HepG2 (cell line): ENCODE results near the gene PTPRCAP. TPM values are rescaled to one million over a fixed set of nuclear protein-coding genes. Genes with fewer than 3 reads are reported as not detected.

Experiments
- ATAC-seq: fragments of 200-7000 bp; cut with Tn5 transposase; 3 replicates; pipeline ENCODE4 v1.9.1; 2020; ENCODE audit warnings: mild to moderate bottlenecking, moderate library complexity
- BruUV-seq: library from RNA; stranded (reverse); fragments of 400-500 nt; replicated peaks from 2 replicates; lab custom pipeline; 2021; lab: Mats Ljungman, UMichigan
- CTCF ChIA-PET: fragments of 300-600 bp; formaldehyde crosslinking; extraction: SDS; loops from one replicate; lab custom pipeline; 2021; ENCODE audit warnings: low total read pairs, inconsistent platforms, low intra/inter-chr PET ratio; lab: Yijun Ruan, JAX
- POLR2A ChIA-PET: fragments of 350-600 bp; sonication (Branson Sonifier 250); formaldehyde crosslinking; loops from one replicate; lab custom pipeline; 2020; ENCODE audit warnings: antibody characterized with exemption, inconsistent platforms; lab: Yijun Ruan, JAX
- DNase-seq: peaks from one replicate; pipeline ENCODE4 v3.0.0-alpha.2; 2015; ENCODE audit warnings: low spot score
- FAIRE-seq: peaks from 3 replicates; lab custom pipeline; 2011; peaks lifted over from hg19 to GRCh38; lab: Jason Lieb, UNC
- H2AFZ ChIP-seq: one replicate; pipeline ENCODE4 v1.6.1; 2011; ENCODE audit warnings: low read length, inconsistent platforms
- H3K27ac ChIP-seq: fragments of 300-600 bp; 3 replicates; pipeline ENCODE4 v1.8.0; 2011; ENCODE audit warnings: mixed run types, mild to moderate bottlenecking, mixed read lengths, low read length, inconsistent platforms; ENCODE audit not compliant: insufficient read depth; ENCODE audit errors: extremely low read length
- H3K27me3 ChIP-seq, 2 experiments: fragments of 200-600 bp in 1 of 2; 2 replicates in 1 of 2; 3 replicates in 1 of 2; pipeline versions ENCODE4 v1.6.0 to v1.8.0; 2011; ENCODE audit warnings: low read length in 2 of 2, mild to moderate bottlenecking in 2 of 2, moderate library complexity in 2 of 2, inconsistent platforms in 1 of 2; ENCODE audit not compliant: insufficient read depth in 2 of 2, control insufficient read depth in 1 of 2
- H3K36me3 ChIP-seq, 2 experiments: fragments of 200-600 bp in 1 of 2; replicated peaks in 1 of 2; 2 replicates in 1 of 2; 3 replicates in 1 of 2; pipeline versions ENCODE4 v1.5.1 to v1.8.0; 2011; ENCODE audit warnings: low read length in 2 of 2, inconsistent platforms in 1 of 2; ENCODE audit not compliant: insufficient read depth in 2 of 2, control insufficient read depth in 1 of 2
- H3K4me1 ChIP-seq: 2 replicates; pipeline ENCODE4 v1.5.1; 2012; ENCODE audit warnings: low read length, inconsistent platforms; ENCODE audit not compliant: insufficient read depth
- H3K4me2 ChIP-seq: 2 replicates; pipeline ENCODE4 v1.6.0; 2011; ENCODE audit warnings: low read depth, low read length, inconsistent platforms
- H3K4me3 ChIP-seq, 3 experiments: fragments of 200-600 bp in 1 of 3; sonication (generic), shearing (Covaris generic) in 1 of 3; replicated peaks in 1 of 3; 2 replicates each; pipeline ENCODE4 v1.5.1; 2011 to 2016; ENCODE audit warnings: low read length in 3 of 3, inconsistent platforms in 2 of 3, low read depth in 2 of 3, mild to moderate bottlenecking in 2 of 3, control low read depth in 1 of 3, mixed read lengths in 1 of 3; ENCODE audit not compliant: insufficient read depth in 1 of 3
- H3K79me2 ChIP-seq: one replicate; pipeline ENCODE4 v1.6.1; 2011; ENCODE audit warnings: low read length, inconsistent platforms; ENCODE audit not compliant: insufficient read depth
- H3K9ac ChIP-seq: 2 replicates; pipeline ENCODE4 v1.6.0; 2011; ENCODE audit warnings: mild to moderate bottlenecking, low read depth, low read length, inconsistent platforms; ENCODE audit not compliant: insufficient read depth
- H3K9me3 ChIP-seq: 2 replicates; pipeline ENCODE4 v1.5.1; 2012; ENCODE audit warnings: mild to moderate bottlenecking, low read length
- H4K20me1 ChIP-seq: 2 replicates; pipeline ENCODE4 v1.6.0; 2011; ENCODE audit warnings: inconsistent platforms, mild to moderate bottlenecking, low read length, moderate library complexity; ENCODE audit not compliant: insufficient read depth
- FOXA1 ChIP-seq, 2 experiments: fragments of 450-650 bp in 1 of 2; sonication (generic) in 1 of 2; formaldehyde crosslinking in 1 of 2; IDR thresholded peaks; 2 replicates each; pipeline versions ENCODE4 v1.4.0 to v1.6.1; 2016 to 2020; ENCODE audit warnings: missing genetic modification reagents in 1 of 2
- IRF2 ChIP-seq: IDR thresholded peaks from 2 replicates; pipeline ENCODE4 v1.6.1; 2018; ENCODE audit warnings: missing genetic modification reagents, missing compliant biosample characterization
- MTF1 ChIP-seq: sonication (generic); formaldehyde crosslinking; IDR thresholded peaks from 2 replicates; pipeline ENCODE4 v1.5.0; 2020; ENCODE audit warnings: missing genetic modification reagents
- PHF5A ChIP-seq: IDR thresholded peaks from one replicate; pipeline ENCODE4 v1.6.1; 2018; ENCODE audit warnings: low read depth, missing genetic modification reagents; ENCODE audit not compliant: unreplicated experiment
- PLRG1 ChIP-seq: fragments of 450-650 bp; conservative IDR thresholded peaks from 2 replicates; pipeline ENCODE4 v1.6.1; 2016
- SIN3B ChIP-seq: fragments of 150-350 bp; IDR thresholded peaks from 2 replicates; pipeline ENCODE4 v1.6.1; 2014; ENCODE audit warnings: low read length
- SP4 ChIP-seq: sonication (generic); formaldehyde crosslinking; IDR thresholded peaks from 2 replicates; pipeline ENCODE4 v1.8.1; 2023; ENCODE audit warnings: mild to moderate bottlenecking, missing genetic modification reagents
- TGIF2 ChIP-seq: IDR thresholded peaks from 2 replicates; pipeline ENCODE4 v1.6.1; 2016; ENCODE audit warnings: control low read depth, missing compliant biosample characterization
- TRIM24 ChIP-seq: sonication (generic); formaldehyde crosslinking; IDR thresholded peaks from 2 replicates; pipeline ENCODE4 v1.8.0; 2022; ENCODE audit warnings: mild to moderate bottlenecking, missing genetic modification reagents
- ZBTB1 ChIP-seq: sonication (generic); formaldehyde crosslinking; IDR thresholded peaks from 2 replicates; pipeline ENCODE4 v1.4.0; 2020; ENCODE audit warnings: missing genetic modification reagents, borderline replicate concordance
- ZMYM3 ChIP-seq: sonication (generic); formaldehyde crosslinking; IDR thresholded peaks from 2 replicates; pipeline ENCODE4 v1.5.1; 2020; ENCODE audit warnings: mild to moderate bottlenecking, missing genetic modification reagents
- ZNF121 ChIP-seq: sonication (generic); formaldehyde crosslinking; IDR thresholded peaks from 2 replicates; pipeline ENCODE4 v1.5.0; 2020; ENCODE audit warnings: mild to moderate bottlenecking, missing genetic modification reagents
- ZNF136 ChIP-seq: sonication (generic); formaldehyde crosslinking; IDR thresholded peaks from 2 replicates; pipeline ENCODE4 v1.8.1; 2022; ENCODE audit warnings: low read depth, mild to moderate bottlenecking, moderate library complexity, missing genetic modification reagents
- ZNF350 ChIP-seq: sonication (generic); formaldehyde crosslinking; IDR thresholded peaks from 2 replicates; pipeline ENCODE4 v1.4.0; 2020; ENCODE audit warnings: mild to moderate bottlenecking, low read depth, missing genetic modification reagents, borderline replicate concordance
- WGBS: methylation state at CpG from one replicate; pipeline ENCODE4 v1.1.6; 2017; ENCODE audit warnings: low lambda C conversion rate; 5-methylcytosine and 5-hydroxymethylcytosine counted together
- in situ Hi-C: cut with HindIII; loops from 2 replicates; pipeline ENCODE4 v1.10.0; 2017; ENCODE audit warnings: low pct_unique_long_range_greater_than_20kb; ENCODE audit not compliant: extremely low pct_ligation_motif_present
- intact Hi-C: fragments of 100-400 bp; cut with micrococcal nuclease; formaldehyde crosslinking; loops from one replicate; pipeline ENCODE4 v1.10.0; 2022; ENCODE audit not compliant: unreplicated experiment
- polyA plus RNA-seq, 8 experiments: library from polyadenylated mRNA; depleted of rRNA in 3 of 8; stranded (reverse) in 7 of 8; unstranded in 1 of 8; fragments of >200 nt; fragmentation: Illumina TruSeq in 4 of 8; extraction: Trizol in 4 of 8; gene quantifications; 2 replicates each; pipeline versions ENCODE4 v1.2.1 to v1.2.3, GENCODE V29; 2011 to 2016; ENCODE audit warnings: low read depth in 4 of 8, missing spikeins in 1 of 8, mixed read lengths in 1 of 8; ENCODE audit not compliant: insufficient read depth in 1 of 8
- total RNA-seq, 5 experiments: library from RNA; depleted of rRNA; stranded (reverse); fragments of >200 nt; fragmentation: Illumina TruSeq; extraction: Trizol; gene quantifications; 2 replicates each; pipeline ENCODE4 v1.2.3, GENCODE V29; 2016; ENCODE audit warnings: low read depth in 1 of 5
- TF ChIP-seq, protein P1 (sequence below): sonication (generic); formaldehyde crosslinking; IDR thresholded peaks from 2 replicates; pipeline ENCODE4 v1.8.0; 2022; ENCODE audit warnings: mild to moderate bottlenecking, missing genetic modification reagents; ENCODE audit not compliant: insufficient replicate concordance
- TF ChIP-seq, protein P2 (sequence below): sonication (generic); formaldehyde crosslinking; IDR thresholded peaks from 2 replicates; pipeline ENCODE4 v1.5.0; 2020; ENCODE audit warnings: mild to moderate bottlenecking, missing genetic modification reagents
- TF ChIP-seq, protein P3 (sequence below): sonication (generic); formaldehyde crosslinking; IDR thresholded peaks from 2 replicates; pipeline ENCODE4 v1.9.0; 2022; ENCODE audit warnings: low read depth, missing genetic modification reagents
- TF ChIP-seq, protein P4 (sequence below), 2 experiments: fragments of 450-650 bp in 1 of 2; sonication (generic) in 1 of 2; formaldehyde crosslinking; IDR thresholded peaks; 2 replicates each; pipeline versions ENCODE4 v1.5.0 to v1.8.0; 2020 to 2022; ENCODE audit warnings: mild to moderate bottlenecking in 1 of 2, missing genetic modification reagents in 1 of 2

The PTPRCAP gene
- total and polyA plus RNA-seq, 2 of the 13 experiments (the other 11 are each of a cell fraction or from before 2014, with no cell fraction given) = 0.60 to 0.70 TPM

DNA sequence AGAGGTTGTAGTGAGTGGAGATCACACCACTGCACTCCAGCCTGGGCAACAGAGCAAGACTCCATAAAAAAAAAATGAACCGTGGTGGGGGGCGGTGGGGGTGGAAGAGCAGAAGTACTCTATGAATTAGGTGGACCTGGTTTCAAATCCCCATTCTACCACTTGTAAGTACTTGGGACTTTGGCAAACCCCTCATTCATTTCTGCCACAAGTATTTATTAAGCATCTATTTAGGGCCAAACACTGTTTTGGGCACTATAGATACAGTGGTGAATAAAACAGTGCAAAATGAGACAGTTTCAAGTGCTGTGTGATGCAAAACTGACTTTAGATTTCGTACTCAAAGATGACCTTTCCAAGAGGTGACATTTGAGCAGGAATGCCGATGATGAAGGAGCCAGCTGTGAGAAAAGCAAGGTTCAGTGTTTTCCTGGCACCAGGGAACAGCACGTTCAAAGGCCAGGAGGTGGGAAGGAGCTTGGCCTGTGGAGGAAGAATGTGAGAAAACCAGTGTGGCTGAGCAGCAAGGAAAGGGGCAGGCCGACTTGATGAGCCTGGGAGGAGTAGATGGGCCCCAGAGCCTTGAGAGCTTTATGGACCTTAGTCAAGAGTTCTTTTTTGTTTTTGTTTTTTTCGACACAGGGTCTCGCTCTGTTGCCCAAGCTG lies 33.0 kb upstream of the PTPRCAP start:
- H2AFZ ChIP-seq = peak overlapping the region; percentile 33
- TF ChIP-seq ZMYM3 (peak; percentile 29; the same call in 1 of the 2 replicates), TRIM24 (CRISPR knock-in tag) (no peak), PLRG1 (no peak), TGIF2 (CRISPR knock-in tag) (no peak), ZNF350 (no peak), FOXA1 (IDR thresholded peaks at IDR 0.05) (no peak), FOXA1 (CRISPR knock-in tag; IDR thresholded peaks at IDR 0.05) (no peak), ZNF121 (CRISPR knock-in tag) (0 out of 2 replicates have a peak, but pooled peaks have one; percentile 38), PHF5A (no peak), IRF2 (no peak), SP4 (CRISPR knock-in tag) (no peak), ZBTB1 (no peak), ZNF136 (CRISPR knock-in tag) (no peak), MTF1 (CRISPR knock-in tag) (no peak), SIN3B (no peak)
- TF ChIP-seq, protein P1, sequence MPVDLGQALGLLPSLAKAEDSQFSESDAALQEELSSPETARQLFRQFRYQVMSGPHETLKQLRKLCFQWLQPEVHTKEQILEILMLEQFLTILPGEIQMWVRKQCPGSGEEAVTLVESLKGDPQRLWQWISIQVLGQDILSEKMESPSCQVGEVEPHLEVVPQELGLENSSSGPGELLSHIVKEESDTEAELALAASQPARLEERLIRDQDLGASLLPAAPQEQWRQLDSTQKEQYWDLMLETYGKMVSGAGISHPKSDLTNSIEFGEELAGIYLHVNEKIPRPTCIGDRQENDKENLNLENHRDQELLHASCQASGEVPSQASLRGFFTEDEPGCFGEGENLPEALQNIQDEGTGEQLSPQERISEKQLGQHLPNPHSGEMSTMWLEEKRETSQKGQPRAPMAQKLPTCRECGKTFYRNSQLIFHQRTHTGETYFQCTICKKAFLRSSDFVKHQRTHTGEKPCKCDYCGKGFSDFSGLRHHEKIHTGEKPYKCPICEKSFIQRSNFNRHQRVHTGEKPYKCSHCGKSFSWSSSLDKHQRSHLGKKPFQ (CRISPR knock-in tag) = peak; percentile 32
- TF ChIP-seq, protein P2, sequence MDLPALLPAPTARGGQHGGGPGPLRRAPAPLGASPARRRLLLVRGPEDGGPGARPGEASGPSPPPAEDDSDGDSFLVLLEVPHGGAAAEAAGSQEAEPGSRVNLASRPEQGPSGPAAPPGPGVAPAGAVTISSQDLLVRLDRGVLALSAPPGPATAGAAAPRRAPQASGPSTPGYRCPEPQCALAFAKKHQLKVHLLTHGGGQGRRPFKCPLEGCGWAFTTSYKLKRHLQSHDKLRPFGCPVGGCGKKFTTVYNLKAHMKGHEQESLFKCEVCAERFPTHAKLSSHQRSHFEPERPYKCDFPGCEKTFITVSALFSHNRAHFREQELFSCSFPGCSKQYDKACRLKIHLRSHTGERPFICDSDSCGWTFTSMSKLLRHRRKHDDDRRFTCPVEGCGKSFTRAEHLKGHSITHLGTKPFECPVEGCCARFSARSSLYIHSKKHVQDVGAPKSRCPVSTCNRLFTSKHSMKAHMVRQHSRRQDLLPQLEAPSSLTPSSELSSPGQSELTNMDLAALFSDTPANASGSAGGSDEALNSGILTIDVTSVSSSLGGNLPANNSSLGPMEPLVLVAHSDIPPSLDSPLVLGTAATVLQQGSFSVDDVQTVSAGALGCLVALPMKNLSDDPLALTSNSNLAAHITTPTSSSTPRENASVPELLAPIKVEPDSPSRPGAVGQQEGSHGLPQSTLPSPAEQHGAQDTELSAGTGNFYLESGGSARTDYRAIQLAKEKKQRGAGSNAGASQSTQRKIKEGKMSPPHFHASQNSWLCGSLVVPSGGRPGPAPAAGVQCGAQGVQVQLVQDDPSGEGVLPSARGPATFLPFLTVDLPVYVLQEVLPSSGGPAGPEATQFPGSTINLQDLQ (CRISPR knock-in tag) = no peak
- TF ChIP-seq, protein P3, sequence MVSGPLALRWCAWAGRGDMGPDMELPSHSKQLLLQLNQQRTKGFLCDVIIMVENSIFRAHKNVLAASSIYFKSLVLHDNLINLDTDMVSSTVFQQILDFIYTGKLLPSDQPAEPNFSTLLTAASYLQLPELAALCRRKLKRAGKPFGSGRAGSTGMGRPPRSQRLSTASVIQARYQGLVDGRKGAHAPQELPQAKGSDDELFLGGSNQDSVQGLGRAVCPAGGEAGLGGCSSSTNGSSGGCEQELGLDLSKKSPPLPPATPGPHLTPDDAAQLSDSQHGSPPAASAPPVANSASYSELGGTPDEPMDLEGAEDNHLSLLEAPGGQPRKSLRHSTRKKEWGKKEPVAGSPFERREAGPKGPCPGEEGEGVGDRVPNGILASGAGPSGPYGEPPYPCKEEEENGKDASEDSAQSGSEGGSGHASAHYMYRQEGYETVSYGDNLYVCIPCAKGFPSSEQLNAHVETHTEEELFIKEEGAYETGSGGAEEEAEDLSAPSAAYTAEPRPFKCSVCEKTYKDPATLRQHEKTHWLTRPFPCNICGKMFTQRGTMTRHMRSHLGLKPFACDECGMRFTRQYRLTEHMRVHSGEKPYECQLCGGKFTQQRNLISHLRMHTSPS (CRISPR knock-in tag) = no peak
- TF ChIP-seq, protein P4, sequence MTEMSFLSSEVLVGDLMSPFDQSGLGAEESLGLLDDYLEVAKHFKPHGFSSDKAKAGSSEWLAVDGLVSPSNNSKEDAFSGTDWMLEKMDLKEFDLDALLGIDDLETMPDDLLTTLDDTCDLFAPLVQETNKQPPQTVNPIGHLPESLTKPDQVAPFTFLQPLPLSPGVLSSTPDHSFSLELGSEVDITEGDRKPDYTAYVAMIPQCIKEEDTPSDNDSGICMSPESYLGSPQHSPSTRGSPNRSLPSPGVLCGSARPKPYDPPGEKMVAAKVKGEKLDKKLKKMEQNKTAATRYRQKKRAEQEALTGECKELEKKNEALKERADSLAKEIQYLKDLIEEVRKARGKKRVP (CRISPR knock-in tag; IDR thresholded peaks at IDR 0.05) = peak in 1 of 2 experiments; percentile 33; a peak in 1 of 4 replicates

More for the DNA sequence above, 33.0 kb upstream of the PTPRCAP start:
- H3K9me3 ChIP-seq = no peaks in the 10 kb centered on the region
- H3K27me3 ChIP-seq = no peaks in the 10 kb centered on the region
- in situ Hi-C loops = no loop called here
- POLR2A ChIA-PET = interaction anchor here (1.1 to 1.4 kb wide), 2 partner anchors 69 to 117 kb away, joined by 3 to 4 read pairs; partner anchors contain the start of gene POLD4
- no peak overlapping the region for H3K27ac ChIP-seq
- FAIRE-seq = no peak
- WGBS = 27% methylated on average over 8 of the region's 8 CpGs
- no peaks in the 10 kb centered on the region for H4K20me1 ChIP-seq
- intact Hi-C loops = no loop called here
- H3K4me2 ChIP-seq = peak overlapping the region; percentile 18; the same call in 1 of the 2 replicates
- no peak for DNase-seq
- H3K9ac ChIP-seq = no peak overlapping the region
- H3K79me2 ChIP-seq = no peaks in the 10 kb centered on the region
- peaks cover 71% of the 10 kb centered on the region for H3K4me1 ChIP-seq
- no peak overlapping the region for H3K4me3 ChIP-seq
- BruUV-seq = no TSS peak
- CTCF ChIA-PET = no interaction called here
- H3K36me3 ChIP-seq = no peaks in the 10 kb centered on the region
- ATAC-seq = no peak
